GM12878 (cell line): ENCODE results near the gene PAIP1. TPM values are rescaled to one million over a fixed set of nuclear protein-coding genes. Genes with fewer than 3 reads are reported as not detected.

ENCODE experiments used
- ATAC-seq: fragments of 200-7000 bp; cut with Tn5 transposase; 3 replicates; pipeline ENCODE4 v1.9.1; 2020; ENCODE audit warnings: mild to moderate bottlenecking, moderate library complexity
- BruUV-seq: library from RNA; stranded (reverse); fragments of 400-500 nt; replicated peaks from 2 replicates; lab custom pipeline; 2021; lab: Mats Ljungman, UMichigan
- CTCF ChIA-PET: fragments of 300-600 bp; sonication (Branson Sonifier 250); formaldehyde crosslinking; extraction: SDS; loops from one replicate; lab custom pipeline; 2021; ENCODE audit warnings: inconsistent platforms; lab: Yijun Ruan, JAX
- POLR2A ChIA-PET: fragments of 350-600 bp; formaldehyde crosslinking; extraction: SDS; loops from one replicate; lab custom pipeline; 2021; ENCODE audit warnings: inconsistent platforms; lab: Charles Lee
- RAD21 ChIA-PET: fragments of 300-600 bp; sonication (Branson Sonifier 250); formaldehyde crosslinking; loops from one replicate; lab custom pipeline; 2023; ENCODE audit warnings: antibody characterized with exemption; ENCODE audit not compliant: unreplicated experiment; lab: Charles Lee
- SMC1A ChIA-PET: fragments of 300-600 bp; sonication (Branson Sonifier 250); formaldehyde crosslinking; loops from one replicate; lab custom pipeline; 2023; ENCODE audit not compliant: unreplicated experiment, uncharacterized antibody; lab: Charles Lee
- DNase-seq: peaks from one replicate; pipeline ENCODE4 v3.0.0-alpha.2; 2011; ENCODE audit warnings: low read depth, low spot score
- FAIRE-seq: peaks from 3 replicates; lab custom pipeline; 2011; peaks lifted over from hg19 to GRCh38; lab: Jason Lieb, UNC
- H2AFZ ChIP-seq: 2 replicates; pipeline ENCODE4 v1.6.0; 2011; ENCODE audit warnings: low read depth, low read length, control low read depth; ENCODE audit not compliant: control insufficient read depth
- H3K27ac ChIP-seq: 2 replicates; pipeline ENCODE4 v1.5.1; 2011; ENCODE audit warnings: control low read depth; ENCODE audit not compliant: control insufficient read depth, insufficient read depth
- H3K27me3 ChIP-seq, 2 experiments: replicated peaks in 1 of 2; 2 replicates each; pipeline versions ENCODE4 v1.6.0 to v1.6.1; 2011; ENCODE audit warnings: low read length in 1 of 2; ENCODE audit not compliant: control insufficient read depth in 2 of 2, insufficient read depth in 2 of 2
- H3K36me3 ChIP-seq, 2 experiments: 2 replicates each; pipeline ENCODE4 v1.5.1; 2011; ENCODE audit warnings: low read length in 1 of 2; ENCODE audit not compliant: control insufficient read depth in 2 of 2, insufficient read depth in 2 of 2
- H3K4me1 ChIP-seq: 2 replicates; pipeline ENCODE4 v1.6.1; 2011; ENCODE audit warnings: mild to moderate bottlenecking, low read length, moderate library complexity, mixed read lengths; ENCODE audit not compliant: control insufficient read depth, insufficient read depth
- H3K4me2 ChIP-seq: 2 replicates; pipeline ENCODE4 v1.6.0; 2011; ENCODE audit warnings: control low read depth; ENCODE audit not compliant: control insufficient read depth, insufficient read depth
- H3K4me3 ChIP-seq: fragments of 200-600 bp; sonication (generic); 2 replicates; pipeline ENCODE4 v1.5.1; 2016
- H3K79me2 ChIP-seq: 2 replicates; pipeline ENCODE4 v1.6.0; 2011; ENCODE audit warnings: low read length; ENCODE audit not compliant: control insufficient read depth, insufficient read depth
- H3K9ac ChIP-seq: 2 replicates; pipeline ENCODE4 v1.8.0; 2011; ENCODE audit warnings: low read length, control low read depth, mixed read lengths; ENCODE audit not compliant: control insufficient read depth, insufficient read depth
- H3K9me3 ChIP-seq: replicated peaks from 3 replicates; pipeline ENCODE4 v1.5.1; 2011; ENCODE audit warnings: mild to moderate bottlenecking, low read length; ENCODE audit not compliant: control insufficient read depth, insufficient read depth
- H4K20me1 ChIP-seq: 2 replicates; pipeline ENCODE4 v1.6.0; 2011; ENCODE audit not compliant: control insufficient read depth, insufficient read depth
- ATF2 ChIP-seq: IDR thresholded peaks from 2 replicates; pipeline ENCODE4 v1.6.1; 2012; ENCODE audit warnings: low read length, inconsistent platforms
- CHD4 ChIP-seq: fragments of 200-600 bp; sonication (generic); IDR thresholded peaks from 2 replicates; pipeline ENCODE4 v1.6.1; 2016; ENCODE audit warnings: mild to moderate bottlenecking
- E2F4 ChIP-seq: IDR thresholded peaks from 2 replicates; pipeline ENCODE4 v1.6.1; 2012; ENCODE audit warnings: low read depth, low read length, improper control_type of control experiment
- EP300 ChIP-seq, 2 experiments: fragments of 150-350 bp in 1 of 2; IDR thresholded peaks; 2 replicates each; pipeline ENCODE4 v1.6.1; 2011 to 2012; ENCODE audit warnings: low read depth in 2 of 2, low read length in 2 of 2, borderline replicate concordance in 1 of 2, improper control_type of control experiment in 1 of 2, inconsistent platforms in 1 of 2; ENCODE audit not compliant: control insufficient read depth in 1 of 2
- GATAD2B ChIP-seq: fragments of 450-650 bp; conservative IDR thresholded peaks from 2 replicates; pipeline ENCODE4 v1.6.1; 2017; ENCODE audit warnings: low read depth, mild to moderate bottlenecking, moderate library complexity
- IRF4 ChIP-seq: IDR thresholded peaks from 2 replicates; pipeline ENCODE4 v1.6.1; 2011; ENCODE audit warnings: low read depth, low read length
- JUND ChIP-seq: IDR thresholded peaks from 2 replicates; pipeline ENCODE4 v1.6.1; 2012; ENCODE audit warnings: low read depth, mild to moderate bottlenecking, low read length, improper control_type of control experiment, moderate library complexity
- MYC ChIP-seq: IDR thresholded peaks from 2 replicates; pipeline ENCODE4 v1.6.1; 2011; ENCODE audit warnings: mild to moderate bottlenecking, low read length, moderate library complexity, inconsistent platforms; ENCODE audit not compliant: insufficient read depth, insufficient replicate concordance, insufficient read length, severe bottlenecking
- NFXL1 ChIP-seq: fragments of 450-650 bp; IDR thresholded peaks from 2 replicates; pipeline ENCODE4 v1.6.1; 2017; ENCODE audit warnings: antibody characterized with exemption, mild to moderate bottlenecking, borderline replicate concordance
- SRF ChIP-seq, 2 experiments: IDR thresholded peaks; 2 replicates each; pipeline ENCODE4 v1.6.1; 2011; ENCODE audit warnings: low read depth in 2 of 2, low read length in 2 of 2, mild to moderate bottlenecking in 1 of 2, moderate library complexity in 1 of 2
- TAF1 ChIP-seq: IDR thresholded peaks from 2 replicates; pipeline ENCODE4 v1.6.1; 2011; ENCODE audit warnings: mild to moderate bottlenecking, low read depth, low read length, borderline replicate concordance
- USF2 ChIP-seq: IDR thresholded peaks from 2 replicates; pipeline ENCODE4 v1.6.1; 2011; ENCODE audit warnings: low read depth, low read length, improper control_type of control experiment, borderline replicate concordance
- YY1 ChIP-seq: IDR thresholded peaks from 2 replicates; pipeline ENCODE4 v1.6.1; 2011; ENCODE audit warnings: low read depth, mild to moderate bottlenecking, low read length
- ZBED1 ChIP-seq: IDR thresholded peaks from 2 replicates; pipeline ENCODE4 v1.6.1; 2016; ENCODE audit warnings: borderline replicate concordance
- ZBTB4 ChIP-seq: fragments of 450-650 bp; formaldehyde crosslinking; IDR thresholded peaks from 2 replicates; pipeline ENCODE4 v1.4.0; 2022; ENCODE audit warnings: mild to moderate bottlenecking, moderate library complexity
- ZNF217 ChIP-seq: fragments of 450-650 bp; IDR thresholded peaks from 2 replicates; pipeline ENCODE4 v1.6.1; 2017; ENCODE audit warnings: antibody characterized with exemption, mild to moderate bottlenecking
- ZNF24 ChIP-seq: fragments of 450-650 bp; IDR thresholded peaks from 2 replicates; pipeline ENCODE4 v1.6.1; 2017; ENCODE audit warnings: antibody characterized with exemption, mild to moderate bottlenecking
- ZNF622 ChIP-seq: fragments of 450-650 bp; IDR thresholded peaks from 2 replicates; pipeline ENCODE4 v1.6.1; 2017; ENCODE audit warnings: mild to moderate bottlenecking, inconsistent platforms
- WGBS: methylation state at CpG from one replicate; pipeline ENCODE4 v1.1.6; 2016; ENCODE audit warnings: low lambda C conversion rate; ENCODE audit not compliant: insufficient replicate concordance, insufficient coverage; ENCODE audit errors: missing lambda C conversion rate; 5-methylcytosine and 5-hydroxymethylcytosine counted together
- in situ Hi-C: fragments of 300-500 bp; cut with MboI; formaldehyde crosslinking; loops from 9 replicates; pipeline ENCODE4 v1.14.3; 2018; ENCODE audit warnings: mixed read lengths
- intact Hi-C: fragments of 100-400 bp; cut with micrococcal nuclease; formaldehyde crosslinking; loops from one replicate; pipeline ENCODE4 v1.14.2; 2022; ENCODE audit not compliant: unreplicated experiment
- polyA plus RNA-seq, 11 experiments: library from polyadenylated mRNA; depleted of rRNA in 4 of 11; unstranded in 6 of 11; stranded (reverse) in 5 of 11; fragments of >200 nt; fragmentation: Nextera tagmentation in 4 of 11; fragmentation: Illumina TruSeq in 1 of 11; extraction: Ambion mirVana in 4 of 11; extraction: Trizol in 1 of 11; gene quantifications; 1 replicate in 1 of 11; 2 replicates in 10 of 11; pipeline versions ENCODE4 v1.2.1 to v1.2.3, GENCODE V29; 2011 to 2016; ENCODE audit warnings: inconsistent platforms in 2 of 11, missing spikeins in 2 of 11, low read depth in 1 of 11
- total RNA-seq, 4 experiments: library from RNA; depleted of rRNA in 3 of 4; stranded (reverse); fragments of >200 nt in 3 of 4; fragmentation: Illumina TruSeq in 1 of 4; extraction: Trizol in 1 of 4; gene quantifications; 2 replicates each; pipeline versions ENCODE4 v1.2.1 to v1.2.3, GENCODE V29; 2013 to 2021

Gene PAIP1
- total and polyA plus RNA-seq, 10 of the 15 experiments (the other 5 are each of a cell fraction or from before 2014, with no cell fraction given): 37.4 to 90.9 (median 57.0) TPM

- Histone ChIP-seq H2AFZ (no peak overlapping the region; the same call in 1 of the 2 replicates), H3K9ac (no peak overlapping the region), H3K4me1 (peaks cover 8% of the 10 kb centered on the region), H4K20me1 (no peaks in the 10 kb centered on the region), H3K9me3 (no peaks in the 10 kb centered on the region), H3K4me3 (no peak overlapping the region), H3K4me2 (no peak overlapping the region), H3K79me2 (peaks cover 19% of the 10 kb centered on the region), H3K27me3 (no peaks in the 10 kb centered on the region), H3K36me3 (no peaks in the 10 kb centered on the region), H3K27ac (no peak overlapping the region)
- ATAC-seq: no peak
- intact Hi-C loops: no loop called here
- DNase-seq: no peak
- POLR2A ChIA-PET: no interaction called here
- CTCF ChIA-PET: interaction anchor here (0.6 to 2.0 kb wide), 4 partner anchors 28 to 76 kb away, joined by 3 to 8 read pairs (median 5); partner anchors contain the start of gene TMEM267
- in situ Hi-C loops: no loop called here
- RAD21 ChIA-PET: interaction anchor here (1.2 kb wide), 1 partner anchor 49 kb away, joined by 3 read pairs; no protein-coding TSS in a partner anchor
- SMC1A ChIA-PET: interaction anchor here (0.8 to 0.9 kb wide), 2 partner anchors 40 to 71 kb away, joined by 3 to 6 read pairs; no protein-coding TSS in a partner anchor
- WGBS: 13% methylated on average over 2 of the region's 2 CpGs
- TF ChIP-seq EP300 (IDR thresholded peaks at IDR 0.05; ENCODE audit: borderline replicate concordance in 1 of 2, control insufficient read depth in 1 of 2, low read depth in 2 of 2, low read length in 2 of 2) (no peak), YY1 (no peak), ZNF622 (no peak), CHD4 (no peak), ZBED1 (no peak), SRF (IDR thresholded peaks at IDR 0.05; ENCODE audit: low read depth in 2 of 2, low read length in 2 of 2) (no peak), ZNF24 (no peak), TAF1 (no peak), GATAD2B (no peak), USF2 (no peak), ATF2 (no peak), ZNF217 (no peak), ZBTB4 (CRISPR knock-in tag) (no peak), IRF4 (no peak), JUND (no peak), NFXL1 (no peak), MYC (no peak), E2F4 (no peak)
- no peak for FAIRE-seq
- BruUV-seq: no TSS peak
Measured at GRCh38 chr5:43560128-43560527, 3.3 kb upstream of the PAIP1 start.
